ENCODE results near the gene NCR2. TPM values are rescaled to one million over a fixed set of nuclear protein-coding genes. Genes with fewer than 3 reads are reported as not detected.

The NCR2 gene
- total and polyA plus RNA-seq, 4 donors: not detected

DNA sequence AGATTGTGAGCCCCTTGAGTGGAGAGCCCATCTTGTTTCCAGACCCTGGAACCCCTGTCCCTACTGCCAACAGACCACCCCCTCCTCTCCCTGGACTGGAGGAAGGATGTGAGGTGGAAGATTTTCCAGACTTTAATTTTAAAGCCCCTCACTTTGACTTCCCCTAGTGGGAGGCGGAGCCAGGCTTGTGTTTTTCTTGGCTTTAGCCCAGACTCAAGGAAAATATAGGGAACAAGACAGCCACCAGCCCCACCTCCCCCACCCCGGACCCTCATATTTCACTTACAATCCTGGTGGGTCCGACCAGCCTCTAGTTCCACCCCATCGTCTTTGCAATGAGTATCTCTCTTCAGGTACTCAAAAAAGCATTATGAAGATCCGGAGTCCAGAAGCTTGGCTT is 40.8 kb downstream of the NCR2 start:
- no peak overlapping the region for H3K27ac ChIP-seq (ENCODE audit: low read depth, low read length)
- no peaks in the 10 kb centered on the region for H3K36me3 ChIP-seq (ENCODE audit: control insufficient read depth, insufficient read depth, low read length)
- no peaks in the 10 kb centered on the region for H3K9me3 ChIP-seq (ENCODE audit: control insufficient read depth, insufficient read depth, low read length)
- no peak overlapping the region for H3K4me3 ChIP-seq (ENCODE audit: low read depth, low read length)
- H3K27me3 ChIP-seq (ENCODE audit: control insufficient read depth, insufficient read depth, low read length): peaks cover 79% of the 10 kb centered on the region
- H3K4me1 ChIP-seq (ENCODE audit: control insufficient read depth, insufficient read depth, low read length): peaks cover 47% of the 10 kb centered on the region
- no peak for DNase-seq (ENCODE audit: low read depth in 4 of 6, low spot score in 6 of 6)
- 45% methylated on average over 5 of the region's 5 CpGs for WGBS (ENCODE audit: insufficient coverage)

DNA sequence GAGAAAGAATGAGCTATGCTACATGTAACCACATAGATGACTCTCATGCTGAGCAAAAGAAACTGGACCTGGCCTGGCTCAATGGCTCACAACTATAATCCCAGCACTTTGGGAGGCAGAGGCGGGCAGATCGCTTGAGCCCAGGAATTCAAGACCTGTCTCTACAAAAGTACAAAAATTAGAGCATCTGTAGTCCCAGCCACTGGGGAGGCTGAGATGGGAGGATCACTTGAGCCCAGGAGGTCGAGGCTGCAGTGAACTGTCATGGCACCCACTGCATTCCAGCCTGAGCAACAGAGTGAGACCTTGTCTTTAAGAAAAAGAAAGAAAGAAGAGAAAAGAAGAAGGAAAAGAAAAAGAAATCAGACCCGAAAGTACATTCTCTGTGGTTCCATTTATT is 41.7 kb downstream of the NCR2 start:
- no peak for DNase-seq (ENCODE audit: low read depth in 4 of 6, low spot score in 6 of 6)
- Histone ChIP-seq H3K4me1 (ENCODE audit: control insufficient read depth, insufficient read depth, low read length) (peaks cover 38% of the 10 kb centered on the region), H3K27me3 (ENCODE audit: control insufficient read depth, insufficient read depth, low read length) (peaks cover 70% of the 10 kb centered on the region), H3K27ac (ENCODE audit: low read depth, low read length) (no peak overlapping the region), H3K9me3 (ENCODE audit: control insufficient read depth, insufficient read depth, low read length) (no peaks in the 10 kb centered on the region), H3K4me3 (ENCODE audit: low read depth, low read length) (no peak overlapping the region), H3K36me3 (ENCODE audit: control insufficient read depth, insufficient read depth, low read length) (no peaks in the 10 kb centered on the region)
- WGBS (ENCODE audit: insufficient coverage): no CpG with 5 or more reads among the region's 4 CpGs

DNA sequence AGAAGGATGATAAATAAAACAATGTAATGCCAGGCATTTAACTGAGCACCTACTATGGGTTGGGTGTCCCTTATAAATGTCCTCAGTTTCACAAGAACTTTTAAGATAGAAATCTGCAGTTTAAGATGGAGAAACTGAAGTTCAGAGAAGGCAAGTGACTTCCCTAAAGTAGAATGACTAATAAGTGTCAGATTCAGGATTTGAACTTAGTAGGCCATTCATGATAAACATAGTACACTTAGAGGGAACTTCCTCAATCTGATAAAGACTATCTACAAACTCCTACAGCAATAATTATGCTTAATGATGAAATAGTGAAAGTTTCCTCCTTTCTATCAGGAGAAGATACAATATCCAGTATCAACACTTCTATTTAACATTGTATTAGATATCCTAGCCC is 43.9 kb downstream of the NCR2 start:
- peaks cover 54% of the 10 kb centered on the region for H3K27me3 ChIP-seq (ENCODE audit: control insufficient read depth, insufficient read depth, low read length)
- H3K9me3 ChIP-seq (ENCODE audit: control insufficient read depth, insufficient read depth, low read length): no peaks in the 10 kb centered on the region
- no peak overlapping the region for H3K4me3 ChIP-seq (ENCODE audit: low read depth, low read length)
- H3K36me3 ChIP-seq (ENCODE audit: control insufficient read depth, insufficient read depth, low read length): no peaks in the 10 kb centered on the region
- peaks cover 17% of the 10 kb centered on the region for H3K4me1 ChIP-seq (ENCODE audit: control insufficient read depth, insufficient read depth, low read length)
- no peak for DNase-seq (ENCODE audit: low read depth in 4 of 6, low spot score in 6 of 6)
- no peak overlapping the region for H3K27ac ChIP-seq (ENCODE audit: low read depth, low read length)

DNA sequence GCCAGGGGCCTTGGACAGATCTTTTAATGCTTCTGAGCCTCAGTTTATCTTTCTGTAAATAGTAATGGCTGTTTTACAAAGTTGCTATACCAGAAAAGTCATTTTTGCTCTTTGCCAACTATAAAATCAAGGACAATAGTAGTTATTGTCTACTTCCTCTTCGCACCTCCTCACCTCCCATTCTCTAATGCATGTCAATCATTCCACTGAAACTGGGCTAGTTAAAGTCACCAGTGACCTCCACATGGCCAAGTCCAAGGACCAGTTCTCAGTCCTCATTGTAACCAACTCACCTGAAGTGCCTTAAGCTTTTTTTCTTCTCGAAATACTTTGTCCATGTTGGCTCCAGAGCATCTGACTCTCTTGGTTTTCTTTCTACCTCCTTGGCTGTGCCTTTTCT is 51.2 kb downstream of the NCR2 start:
- Histone ChIP-seq H3K27ac (ENCODE audit: low read depth, low read length) (no peak overlapping the region), H3K9me3 (ENCODE audit: control insufficient read depth, insufficient read depth, low read length) (peaks cover 1% of the 10 kb centered on the region), H3K36me3 (ENCODE audit: control insufficient read depth, insufficient read depth, low read length) (no peaks in the 10 kb centered on the region), H3K27me3 (ENCODE audit: control insufficient read depth, insufficient read depth, low read length) (peaks cover 21% of the 10 kb centered on the region), H3K4me1 (ENCODE audit: control insufficient read depth, insufficient read depth, low read length) (no peaks in the 10 kb centered on the region), H3K4me3 (ENCODE audit: low read depth, low read length) (no peak overlapping the region)
- DNase-seq (ENCODE audit: low read depth in 4 of 6, low spot score in 6 of 6): no peak
- WGBS (ENCODE audit: insufficient coverage): 47% methylated on average over 2 of the region's 2 CpGs

DNA sequence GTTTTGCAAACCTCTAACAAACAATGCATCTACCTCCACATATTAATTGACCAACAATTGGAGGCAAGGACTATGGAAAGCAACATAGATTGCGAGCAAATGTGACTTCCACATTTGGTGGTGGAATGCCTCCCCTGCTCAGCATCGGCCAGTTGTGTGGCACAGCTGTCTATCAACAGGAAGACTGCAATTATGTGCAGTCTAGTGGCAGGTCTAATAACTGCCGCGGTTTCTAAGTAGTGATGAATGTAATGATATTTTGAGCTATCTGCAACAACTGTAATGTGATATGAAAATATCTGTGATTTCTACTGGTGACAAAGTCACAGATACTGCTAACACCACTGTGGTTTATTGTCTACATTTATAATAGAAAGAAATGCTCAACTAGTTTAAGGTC is 56.8 kb downstream of the NCR2 start:
- WGBS (ENCODE audit: insufficient coverage): 95% methylated on average over 2 of the region's 4 CpGs
- DNase-seq (ENCODE audit: low read depth in 4 of 6, low spot score in 6 of 6): no peak
- no peak overlapping the region for H3K4me3 ChIP-seq (ENCODE audit: low read depth, low read length)

DNA sequence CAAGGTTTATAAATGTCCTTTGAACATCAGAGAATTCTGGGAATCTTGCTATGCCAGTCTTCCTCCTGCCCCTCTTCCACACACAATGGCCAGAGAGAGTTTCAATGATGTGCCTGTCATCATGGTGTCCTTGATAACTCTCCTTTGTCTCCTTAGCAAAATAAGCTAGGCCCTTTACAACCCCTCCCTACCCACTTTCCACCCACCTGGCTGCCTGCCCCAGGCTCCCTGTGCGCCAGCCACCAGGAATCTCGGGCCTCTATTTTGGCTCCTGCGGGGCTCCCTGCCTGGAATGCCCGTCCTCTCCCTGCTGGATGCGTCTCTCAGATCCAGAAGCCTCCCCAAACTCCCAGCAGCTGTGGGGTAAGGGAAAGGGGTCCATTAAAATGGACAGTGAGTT is 60.9 kb downstream of the NCR2 start:
- Histone ChIP-seq H3K27ac (ENCODE audit: low read depth, low read length) (no peak overlapping the region), H3K27me3 (ENCODE audit: control insufficient read depth, insufficient read depth, low read length) (peaks cover 12% of the 10 kb centered on the region), H3K36me3 (ENCODE audit: control insufficient read depth, insufficient read depth, low read length) (no peaks in the 10 kb centered on the region), H3K4me3 (ENCODE audit: low read depth, low read length) (no peak overlapping the region), H3K9me3 (ENCODE audit: control insufficient read depth, insufficient read depth, low read length) (peaks cover 7% of the 10 kb centered on the region), H3K4me1 (ENCODE audit: control insufficient read depth, insufficient read depth, low read length) (no peaks in the 10 kb centered on the region)
- WGBS (ENCODE audit: insufficient coverage): no CpG with 5 or more reads among the region's 5 CpGs
- no peak for DNase-seq (ENCODE audit: low read depth in 4 of 6, low spot score in 6 of 6)

More for the DNA sequence above, 56.8 kb downstream of the NCR2 start:
- no peaks in the 10 kb centered on the region for H3K36me3 ChIP-seq (ENCODE audit: control insufficient read depth, insufficient read depth, low read length)
- peaks cover 9% of the 10 kb centered on the region for H3K27me3 ChIP-seq (ENCODE audit: control insufficient read depth, insufficient read depth, low read length)
- H3K27ac ChIP-seq (ENCODE audit: low read depth, low read length): no peak overlapping the region
- peaks cover 9% of the 10 kb centered on the region for H3K9me3 ChIP-seq (ENCODE audit: control insufficient read depth, insufficient read depth, low read length)
- no peaks in the 10 kb centered on the region for H3K4me1 ChIP-seq (ENCODE audit: control insufficient read depth, insufficient read depth, low read length)

DNA sequence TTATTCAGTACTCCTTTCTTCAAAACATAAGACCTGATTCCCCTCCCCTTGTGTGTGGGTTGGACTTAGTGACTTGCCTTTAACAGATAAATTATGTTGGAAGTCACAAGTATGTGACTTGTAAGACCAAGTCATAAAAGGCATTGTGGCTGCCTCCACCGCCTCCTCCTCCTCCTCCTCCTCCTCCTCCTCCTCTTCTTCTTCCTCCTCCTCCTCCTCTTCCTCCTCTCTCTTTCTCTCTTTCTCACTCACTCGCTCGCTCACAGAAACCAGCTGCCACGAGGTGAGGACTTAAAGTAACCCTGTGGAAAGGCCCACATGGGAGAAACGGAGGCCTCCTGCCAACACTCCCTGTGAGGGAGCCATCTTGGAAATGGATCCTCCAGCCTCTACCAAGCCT is 64.0 kb downstream of the NCR2 start:
- no peak for DNase-seq (ENCODE audit: low read depth in 4 of 6, low spot score in 6 of 6)
- peaks cover 19% of the 10 kb centered on the region for H3K27me3 ChIP-seq (ENCODE audit: control insufficient read depth, insufficient read depth, low read length)
- no peak overlapping the region for H3K27ac ChIP-seq (ENCODE audit: low read depth, low read length)
- H3K9me3 ChIP-seq (ENCODE audit: control insufficient read depth, insufficient read depth, low read length): peaks cover 1% of the 10 kb centered on the region
- no peak overlapping the region for H3K4me3 ChIP-seq (ENCODE audit: low read depth, low read length)
- H3K4me1 ChIP-seq (ENCODE audit: control insufficient read depth, insufficient read depth, low read length): no peaks in the 10 kb centered on the region
- WGBS (ENCODE audit: insufficient coverage): 73% methylated on average over 4 of the region's 5 CpGs
- H3K36me3 ChIP-seq (ENCODE audit: control insufficient read depth, insufficient read depth, low read length): no peaks in the 10 kb centered on the region

Small RNAs within 50 kb of the gene (small RNA-seq; reads per million reads assigned to genes)
- not detected for gene RNU6-643P (ENCODE audit: low replicate concordance)

Other genes with a start within 250 kb of the NCR2 start
- gene TREML1, start 181.3 kb upstream of the NCR2 start, total RNA-seq: 1 to 10 TPM in 1 of 2 donors, under 1 TPM in 1; 0.39 to 1.1 TPM
- 1 to 10 TPM; 1.9 to 2.1 TPM for gene TREML1, start 181.3 kb upstream of the NCR2 start, polyA plus RNA-seq (ENCODE audit: insufficient read length in 2 of 2)
- 10 to 100 TPM; 21.0 to 25.9 TPM for gene TREM2, start 172.5 kb upstream of the NCR2 start, total RNA-seq
- 10 to 100 TPM; 20.9 to 27.4 TPM for gene TREM2, start 172.5 kb upstream of the NCR2 start, polyA plus RNA-seq (ENCODE audit: insufficient read length in 2 of 2)
- under 1 TPM; 0.11 to 0.40 TPM for gene TREML2, start 134.5 kb upstream of the NCR2 start, total RNA-seq
- not detected for gene TREML2, start 134.5 kb upstream of the NCR2 start, polyA plus RNA-seq (ENCODE audit: insufficient read length in 2 of 2)
- under 1 TPM in 1 of 2 donors, not detected in 1; 0.10 TPM for gene TREML4, start 107.3 kb upstream of the NCR2 start, total RNA-seq
- not detected for gene TREML4, start 107.3 kb upstream of the NCR2 start, polyA plus RNA-seq (ENCODE audit: insufficient read length in 2 of 2)
- gene TREM1, start 48.9 kb upstream of the NCR2 start, total RNA-seq: 1 to 10 TPM in 1 of 2 donors, under 1 TPM in 1; 0.55 to 1.3 TPM
- gene TREM1, start 48.9 kb upstream of the NCR2 start, polyA plus RNA-seq (ENCODE audit: insufficient read length in 2 of 2): under 1 TPM; 0.41 to 0.49 TPM
- gene FOXP4, start 210.8 kb downstream of the NCR2 start, total RNA-seq: 1 to 10 TPM; 3.5 to 9.0 TPM
- gene FOXP4, start 210.8 kb downstream of the NCR2 start, polyA plus RNA-seq (ENCODE audit: insufficient read length in 2 of 2): 10 to 100 TPM; 15.0 to 27.8 TPM

Measured in spinal cord (tissue), 10 donors.